Forelimb muscle (tissue), 1 donor: Measurements from ENCODE around the gene NRARP. TPM values are rescaled to one million over a fixed set of nuclear protein-coding genes. Genes with fewer than 3 reads are reported as not detected.

Experiments
- DNase-seq: peaks from one replicate; pipeline ENCODE4 v3.0.0-alpha.2; 2013; ENCODE audit warnings: low read depth
- polyA plus RNA-seq: library from polyadenylated mRNA; unstranded; fragments of 120-200 nt; gene quantifications from one replicate; pipeline ENCODE4 v1.2.1, GENCODE V29; 2013; ENCODE audit not compliant: insufficient read length

The NRARP gene
- polyA plus RNA-seq, 1 donor = 3.8 TPM

GRCh38 chr9:137277329-137278041 lies 24.6 kb downstream of the NRARP start, which contains the start of gene TOR4A:
TSS of gene TOR4A (plus strand) at chr9:137277726. CDS start at chr9:137278690, 964 bp downstream.
- no peak for DNase-seq

- DNase-seq = peak; percentile 65
These were observed 25.4 kb downstream of the NRARP start for GRCh38 chr9:137276473-137277328.

GRCh38 chr9:137275588-137276472 lies 26.2 kb downstream of the NRARP start:
- DNase-seq = no peak

- no peak for DNase-seq
These were observed 26.9 kb downstream of the NRARP start for GRCh38 chr9:137275203-137275587.

- DNase-seq = no peak
These were observed 28.3 kb downstream of the NRARP start for GRCh38 chr9:137273611-137274320.

GRCh38 chr9:137273095-137273490 lies 29.0 kb downstream of the NRARP start:
- no peak for DNase-seq

- DNase-seq = no peak
These were observed 29.6 kb downstream of the NRARP start for GRCh38 chr9:137272241-137273094.

- no peak for DNase-seq
These were observed 30.4 kb downstream of the NRARP start for GRCh38 chr9:137271696-137272076.

- no peak for DNase-seq
These were observed 31.0 kb downstream of the NRARP start for GRCh38 chr9:137270929-137271695.

GRCh38 chr9:137269231-137269772 lies 32.8 kb downstream of the NRARP start:
- no peak for DNase-seq

- DNase-seq = no peak
These were observed 33.4 kb downstream of the NRARP start for GRCh38 chr9:137268538-137269201.

GRCh38 chr9:137267933-137268355 lies 34.1 kb downstream of the NRARP start:
- no peak for DNase-seq

GRCh38 chr9:137266585-137267453 lies 35.3 kb downstream of the NRARP start:
- DNase-seq = no peak

GRCh38 chr9:137266162-137266527 lies 35.9 kb downstream of the NRARP start:
- DNase-seq = no peak

- no peak for DNase-seq
These were observed 36.4 kb downstream of the NRARP start for GRCh38 chr9:137265496-137266161.

GRCh38 chr9:137264067-137264466 lies 38.0 kb downstream of the NRARP start:
- no peak for DNase-seq

GRCh38 chr9:137263506-137263905 lies 38.6 kb downstream of the NRARP start:
- no peak for DNase-seq
